GM12891 (cell line): ENCODE results near the gene TCF25.

ENCODE experiments used
- POLR2A ChIP-seq: IDR thresholded peaks from 2 replicates; pipeline ENCODE4 v1.6.1; 2011; ENCODE audit warnings: low read depth, low read length, control low read depth
- POLR2AphosphoS5 ChIP-seq: IDR thresholded peaks from 2 replicates; pipeline ENCODE4 v1.6.1; 2011; ENCODE audit warnings: low read depth, low read length, control low read depth
- TAF1 ChIP-seq: IDR thresholded peaks from 2 replicates; pipeline ENCODE4 v1.6.1; 2011; ENCODE audit warnings: low read depth, low read length, control low read depth

DNA sequence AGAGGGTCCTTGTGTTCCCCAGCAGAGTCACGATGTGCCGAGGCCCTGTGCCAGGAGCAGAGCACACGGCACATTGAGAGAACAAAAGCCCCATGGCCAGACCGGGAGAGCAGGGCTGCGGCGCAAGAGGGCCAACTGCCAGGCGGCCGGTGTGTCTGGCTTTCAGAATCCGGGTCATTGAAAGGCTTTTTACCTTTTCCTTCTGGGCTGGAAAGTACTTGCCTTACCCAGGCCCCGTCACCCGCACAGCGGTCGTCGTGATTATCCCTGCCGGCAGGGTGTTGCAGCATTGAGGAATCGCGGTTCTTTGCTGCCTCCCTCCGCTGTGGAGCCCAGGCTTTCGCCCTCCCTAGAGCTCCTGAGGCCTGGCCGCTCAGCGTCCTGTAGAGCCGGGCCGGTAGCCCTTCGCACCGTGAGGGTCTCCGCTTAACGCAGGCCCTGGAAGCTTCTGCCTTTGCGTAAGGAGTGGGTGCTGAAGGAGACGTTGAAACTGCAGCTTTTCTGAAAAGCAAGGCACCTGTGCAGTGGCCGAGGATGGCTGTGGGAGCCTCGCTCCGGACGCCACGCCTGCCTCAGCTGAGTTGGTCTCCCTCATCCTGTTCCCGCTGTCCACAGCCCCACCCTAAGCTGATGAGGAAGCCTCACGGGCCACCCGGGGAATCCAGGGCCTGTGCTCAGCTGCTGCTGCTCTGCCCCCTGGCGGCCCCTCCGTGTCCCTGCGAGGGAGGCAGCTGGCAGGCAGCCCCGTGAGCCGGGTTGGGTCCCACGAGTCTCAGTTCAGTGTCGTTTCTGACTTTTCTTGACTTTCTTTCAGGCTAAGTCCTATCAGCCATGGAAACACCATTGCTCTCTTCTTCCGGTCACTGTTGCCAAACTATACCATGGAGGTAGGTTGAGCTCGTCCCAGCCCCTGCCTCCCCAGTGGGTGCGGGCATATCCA, 36.7 kb downstream of the TCF25 start:
- TF ChIP-seq POLR2A (no peak), POLR2AphosphoS5 (no peak), TAF1 (0 out of 2 replicates have a peak, but pooled peaks have one; percentile 11)
